Trophoblast cell (in vitro differentiated cells and primary cell): ENCODE measurements around the gene COL13A1.

ENCODE experiments used
- DNase-seq, 2 donors: peaks; one replicate each; pipeline ENCODE4 v3.0.0-alpha.2; 2016
- H2AFZ ChIP-seq: 2 replicates; pipeline ENCODE4 v1.6.1; 2013; ENCODE audit warnings: low read length, moderate library complexity, mild to moderate bottlenecking; ENCODE audit not compliant: insufficient read depth, poor library complexity
- H2AK5ac ChIP-seq: 2 replicates; pipeline ENCODE4 v1.6.1; 2013; ENCODE audit warnings: mild to moderate bottlenecking, low read length
- H2BK120ac ChIP-seq: 2 replicates; pipeline ENCODE4 v1.6.1; 2013; ENCODE audit warnings: low read length, mild to moderate bottlenecking, moderate library complexity; ENCODE audit not compliant: insufficient read depth, poor library complexity
- H2BK12ac ChIP-seq: 2 replicates; pipeline ENCODE4 v1.6.1; 2013; ENCODE audit warnings: mild to moderate bottlenecking, low read length, moderate library complexity
- H2BK5ac ChIP-seq: 2 replicates; pipeline ENCODE4 v1.6.1; 2013; ENCODE audit warnings: low read length, low read depth, moderate library complexity, mild to moderate bottlenecking; ENCODE audit not compliant: poor library complexity
- H3K14ac ChIP-seq: 2 replicates; pipeline ENCODE4 v1.6.1; 2013; ENCODE audit warnings: mild to moderate bottlenecking, low read length
- H3K18ac ChIP-seq: 2 replicates; pipeline ENCODE4 v1.6.1; 2013; ENCODE audit warnings: mild to moderate bottlenecking, low read length
- H3K23ac ChIP-seq: 2 replicates; pipeline ENCODE4 v1.6.1; 2013; ENCODE audit warnings: low read length
- H3K27ac ChIP-seq: 2 replicates; pipeline ENCODE4 v1.5.1; 2013; ENCODE audit warnings: low read depth, mild to moderate bottlenecking, inconsistent platforms, low read length, moderate library complexity
- H3K27me3 ChIP-seq: 2 replicates; pipeline ENCODE4 v1.6.1; 2013; ENCODE audit warnings: inconsistent platforms, mild to moderate bottlenecking, low read length, moderate library complexity; ENCODE audit not compliant: insufficient read depth
- H3K36me3 ChIP-seq, 2 experiments: 1 replicate in 1 of 2; 2 replicates in 1 of 2; pipeline ENCODE4 v1.6.1; 2013; ENCODE audit warnings: low read length in 2 of 2, mild to moderate bottlenecking in 2 of 2, moderate library complexity in 1 of 2; ENCODE audit not compliant: insufficient read depth in 2 of 2, control insufficient read depth in 1 of 2
- H3K4ac ChIP-seq: 2 replicates; pipeline ENCODE4 v1.6.1; 2013; ENCODE audit warnings: low read depth, mild to moderate bottlenecking, low read length, moderate library complexity
- H3K4me1 ChIP-seq, 2 experiments: 1 replicate in 1 of 2; 2 replicates in 1 of 2; pipeline ENCODE4 v1.6.1; 2013; ENCODE audit warnings: low read length in 2 of 2, mild to moderate bottlenecking in 2 of 2, moderate library complexity in 1 of 2; ENCODE audit not compliant: insufficient read depth in 2 of 2, control insufficient read depth in 1 of 2
- H3K4me2 ChIP-seq: 2 replicates; pipeline ENCODE4 v1.6.1; 2013; ENCODE audit warnings: inconsistent platforms, mild to moderate bottlenecking, low read length, moderate library complexity
- H3K4me3 ChIP-seq: 2 replicates; pipeline ENCODE4 v1.5.1; 2013; ENCODE audit warnings: mild to moderate bottlenecking, low read depth, low read length, inconsistent platforms
- H3K79me1 ChIP-seq: one replicate; pipeline ENCODE4 v1.6.1; 2013; ENCODE audit warnings: low read length
- H3K79me2 ChIP-seq: 2 replicates; pipeline ENCODE4 v1.6.1; 2013; ENCODE audit warnings: low read length, mild to moderate bottlenecking; ENCODE audit not compliant: control insufficient read depth, insufficient read depth, poor library complexity
- H3K9ac ChIP-seq: 2 replicates; pipeline ENCODE4 v1.6.1; 2013; ENCODE audit warnings: mild to moderate bottlenecking, low read length
- H3K9me3 ChIP-seq: 2 replicates; pipeline ENCODE4 v1.6.1; 2013; ENCODE audit warnings: low read depth, mild to moderate bottlenecking, control low read depth, inconsistent platforms, low read length; ENCODE audit not compliant: insufficient read depth
- H4K12ac ChIP-seq: 2 replicates; pipeline ENCODE4 v1.6.1; 2013; ENCODE audit warnings: low read depth, mild to moderate bottlenecking, low read length, moderate library complexity
- H4K8ac ChIP-seq: 2 replicates; pipeline ENCODE4 v1.6.1; 2013; ENCODE audit warnings: low read depth, mild to moderate bottlenecking, low read length, moderate library complexity
- H4K91ac ChIP-seq: one replicate; pipeline ENCODE4 v1.6.1; 2013; ENCODE audit warnings: low read depth, mild to moderate bottlenecking, low read length, moderate library complexity
- WGBS: extraction: QIAGEN DNeasy Blood & Tissue Kit; methylation state at CpG from one replicate; pipeline ENCODE4 v1.1.7; 2013; ENCODE audit warnings: missing lambda C conversion rate; ENCODE audit not compliant: insufficient read length, insufficient coverage; ENCODE audit errors: extremely low coverage; 5-methylcytosine and 5-hydroxymethylcytosine counted together

Gene COL13A1

GRCh38 chr10:69961881-69962745 lies 160.4 kb downstream of the COL13A1 start:
- no peak overlapping the region for H3K4me3 ChIP-seq
- no peak overlapping the region for H2BK120ac ChIP-seq
- H3K9me3 ChIP-seq: peaks cover 2% of the 10 kb centered on the region
- no peak overlapping the region for H2BK5ac ChIP-seq
- no peak overlapping the region for H4K91ac ChIP-seq
- H2AK5ac ChIP-seq: no peak overlapping the region
- no peak overlapping the region for H4K12ac ChIP-seq
- no peaks in the 10 kb centered on the region for H3K79me2 ChIP-seq
- H2BK12ac ChIP-seq: no peak overlapping the region
- DNase-seq: no peak
- no peak overlapping the region for H3K27ac ChIP-seq
- H3K27me3 ChIP-seq: no peaks in the 10 kb centered on the region
- H3K14ac ChIP-seq: no peak overlapping the region
- no peak overlapping the region for H4K8ac ChIP-seq
- no peak overlapping the region for H3K9ac ChIP-seq
- no peaks in the 10 kb centered on the region for H3K36me3 ChIP-seq
- no peak overlapping the region for H3K4ac ChIP-seq
- H2AFZ ChIP-seq: no peak overlapping the region
- H3K4me2 ChIP-seq: no peak overlapping the region
- no peaks in the 10 kb centered on the region for H3K4me1 ChIP-seq
- H3K23ac ChIP-seq: no peak overlapping the region
- H3K79me1 ChIP-seq: no peaks in the 10 kb centered on the region
- no CpG with 5 or more reads among the region's 17 CpGs for WGBS
- H3K18ac ChIP-seq: no peak overlapping the region

DNA sequence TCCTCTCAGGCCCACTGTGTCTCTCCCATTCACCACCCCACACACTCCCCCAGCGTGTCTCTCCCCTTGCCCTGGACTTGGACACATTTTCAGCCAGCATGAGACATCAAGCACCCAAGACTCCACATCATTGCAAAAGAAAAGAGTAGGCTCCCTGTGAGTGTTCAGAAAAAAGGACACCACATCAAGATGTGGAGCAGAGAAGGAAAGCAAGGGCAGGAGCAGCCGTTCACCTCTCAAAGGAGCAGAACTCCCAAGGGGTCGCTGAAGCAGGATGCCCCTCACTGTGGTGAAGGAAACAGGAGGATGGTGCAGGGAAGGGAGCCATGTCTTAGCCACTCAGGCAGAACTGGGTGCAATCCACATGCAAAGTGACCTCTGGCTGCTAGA lies 161.0 kb downstream of the COL13A1 start:
- Histone ChIP-seq H3K27me3 (no peaks in the 10 kb centered on the region), H4K12ac (no peak overlapping the region), H3K4me3 (no peak overlapping the region), H3K9me3 (no peaks in the 10 kb centered on the region), H3K27ac (no peak overlapping the region), H3K9ac (no peak overlapping the region), H2AK5ac (no peak overlapping the region), H4K8ac (no peak overlapping the region), H3K4me2 (no peak overlapping the region), H2AFZ (no peak overlapping the region), H2BK5ac (no peak overlapping the region), H3K14ac (no peak overlapping the region), H3K23ac (no peak overlapping the region), H3K4ac (no peak overlapping the region), H3K18ac (no peak overlapping the region), H2BK120ac (no peak overlapping the region), H3K79me1 (no peaks in the 10 kb centered on the region), H3K4me1 (no peaks in the 10 kb centered on the region), H3K79me2 (no peaks in the 10 kb centered on the region), H4K91ac (no peak overlapping the region), H2BK12ac (no peak overlapping the region), H3K36me3 (no peaks in the 10 kb centered on the region)
- WGBS: no CpG with 5 or more reads among the region's 3 CpGs
- no peak for DNase-seq

GRCh38 chr10:69963178-69963834 lies 161.6 kb downstream of the COL13A1 start:
- Histone ChIP-seq H3K79me2 (no peaks in the 10 kb centered on the region), H2AFZ (no peak overlapping the region)
- WGBS: no CpG with 5 or more reads among the region's 7 CpGs

GRCh38 chr10:69963835-69964710 lies 162.4 kb downstream of the COL13A1 start:
- Histone ChIP-seq H3K4me1 (no peaks in the 10 kb centered on the region), H3K27ac (no peak overlapping the region), H3K27me3 (no peaks in the 10 kb centered on the region), H3K79me2 (no peaks in the 10 kb centered on the region), H2BK12ac (no peak overlapping the region), H4K8ac (no peak overlapping the region), H3K23ac (no peak overlapping the region), H3K9ac (no peak overlapping the region), H3K18ac (no peak overlapping the region), H3K36me3 (no peaks in the 10 kb centered on the region), H3K9me3 (no peaks in the 10 kb centered on the region), H3K4me2 (no peak overlapping the region), H2BK120ac (no peak overlapping the region), H2AFZ (no peak overlapping the region), H3K79me1 (no peaks in the 10 kb centered on the region), H3K4me3 (no peak overlapping the region), H4K12ac (no peak overlapping the region), H2AK5ac (no peak overlapping the region), H3K4ac (no peak overlapping the region), H3K14ac (no peak overlapping the region), H2BK5ac (no peak overlapping the region), H4K91ac (no peak overlapping the region)
- no peak for DNase-seq
- no CpG with 5 or more reads among the region's 13 CpGs for WGBS

More at GRCh38 chr10:69963178-69963834, 161.6 kb downstream of the COL13A1 start:
- Histone ChIP-seq H3K23ac (no peak overlapping the region), H3K4me2 (no peak overlapping the region), H4K12ac (no peak overlapping the region), H3K4ac (no peak overlapping the region), H4K8ac (no peak overlapping the region), H2BK5ac (no peak overlapping the region), H3K36me3 (no peaks in the 10 kb centered on the region), H3K27ac (no peak overlapping the region), H3K18ac (no peak overlapping the region), H2BK120ac (no peak overlapping the region), H3K4me3 (no peak overlapping the region), H3K9ac (no peak overlapping the region), H2AK5ac (no peak overlapping the region), H3K79me1 (no peaks in the 10 kb centered on the region), H2BK12ac (no peak overlapping the region), H3K27me3 (no peaks in the 10 kb centered on the region), H3K4me1 (no peaks in the 10 kb centered on the region), H3K9me3 (no peaks in the 10 kb centered on the region), H4K91ac (no peak overlapping the region), H3K14ac (no peak overlapping the region)
- no peak for DNase-seq
